Endothelial cell of umbilical vein (primary cell): Measurements from ENCODE around the gene OTX2. TPM values are rescaled to one million over a fixed set of nuclear protein-coding genes. Genes with fewer than 3 reads are reported as not detected.

Source experiments
- BruUV-seq: library from RNA; stranded (reverse); fragments of 400-500 nt; replicated peaks from 2 replicates; lab custom pipeline; 2021; lab: Mats Ljungman, UMichigan
- CTCF ChIA-PET: fragments of 300-600, 350-600 bp; sonication (Branson Sonifier 250); formaldehyde crosslinking; loops from one replicate; lab custom pipeline; 2021; ENCODE audit warnings: antibody characterized with exemption, inconsistent platforms; lab: Charles Lee
- POLR2A ChIA-PET: fragments of 300-600, 350-600 bp; sonication (Branson Sonifier 250); formaldehyde crosslinking; loops from one replicate; lab custom pipeline; 2021; ENCODE audit warnings: antibody characterized with exemption, inconsistent platforms; lab: Charles Lee
- DNase-seq: peaks from one replicate; pipeline ENCODE4 v3.0.0-alpha.2; 2011; ENCODE audit warnings: low read depth, low spot score
- FAIRE-seq: peaks from 2 replicates; lab custom pipeline; 2011; peaks lifted over from hg19 to GRCh38; lab: Jason Lieb, UNC
- H2AFZ ChIP-seq: 2 replicates; pipeline ENCODE4 v1.6.0; 2012; ENCODE audit warnings: low read depth, low read length, control low read depth, inconsistent platforms
- H3K27ac ChIP-seq: 2 replicates; pipeline ENCODE4 v1.5.1; 2011; ENCODE audit warnings: low read depth, mild to moderate bottlenecking, control low read depth, low read length, moderate library complexity; ENCODE audit not compliant: insufficient read depth
- H3K27me3 ChIP-seq, 2 experiments: 2 replicates each; pipeline versions ENCODE4 v1.6.0 to v1.6.1; 2011; ENCODE audit warnings: low read length in 2 of 2, mixed read lengths in 1 of 2; ENCODE audit not compliant: control insufficient read depth in 2 of 2, insufficient read depth in 2 of 2
- H3K36me3 ChIP-seq, 2 experiments: 2 replicates in 1 of 2; 3 replicates in 1 of 2; pipeline ENCODE4 v1.5.1; 2011; ENCODE audit warnings: low read length in 2 of 2, mild to moderate bottlenecking in 1 of 2, moderate library complexity in 1 of 2; ENCODE audit not compliant: control insufficient read depth in 2 of 2, insufficient read depth in 2 of 2; ENCODE audit errors: extremely low read depth in 1 of 2
- H3K4me1 ChIP-seq: 3 replicates; pipeline ENCODE4 v1.5.1; 2011; ENCODE audit warnings: mild to moderate bottlenecking, low read length; ENCODE audit not compliant: control insufficient read depth, insufficient read depth; ENCODE audit errors: extremely low read depth
- H3K4me2 ChIP-seq: 2 replicates; pipeline ENCODE4 v1.6.1; 2011; ENCODE audit warnings: low read length, control low read depth, mixed read lengths; ENCODE audit not compliant: insufficient read depth
- H3K4me3 ChIP-seq, 3 experiments: fragments of 200-600 bp in 1 of 3; sonication (generic), shearing (Covaris generic) in 1 of 3; replicated peaks in 1 of 3; 2 replicates each; pipeline ENCODE4 v1.5.1; 2011 to 2016; ENCODE audit warnings: control low read depth in 3 of 3, low read length in 3 of 3, mild to moderate bottlenecking in 2 of 3, inconsistent platforms in 1 of 3, low read depth in 1 of 3, moderate library complexity in 1 of 3; ENCODE audit not compliant: insufficient read depth in 1 of 3
- H3K79me2 ChIP-seq: 2 replicates; pipeline ENCODE4 v1.6.0; 2012; ENCODE audit warnings: low read length, inconsistent platforms; ENCODE audit not compliant: control insufficient read depth, insufficient read depth
- H3K9ac ChIP-seq: replicated peaks from 2 replicates; pipeline ENCODE3; 2011; ENCODE audit warnings: low read length, control low read depth; ENCODE audit not compliant: insufficient read depth; ENCODE audit errors: extremely low read depth
- H3K9me1 ChIP-seq: replicated peaks from 3 replicates; pipeline ENCODE4 v1.6.0; 2011; ENCODE audit warnings: mild to moderate bottlenecking, low read length; ENCODE audit not compliant: control insufficient read depth, insufficient read depth; ENCODE audit errors: extremely low read depth
- H3K9me3 ChIP-seq: replicated peaks from 2 replicates; pipeline ENCODE4 v1.5.1; 2012; ENCODE audit warnings: low read length, inconsistent platforms; ENCODE audit not compliant: control insufficient read depth, insufficient read depth
- H4K20me1 ChIP-seq: replicated peaks from 2 replicates; pipeline ENCODE3; 2011; ENCODE audit warnings: mild to moderate bottlenecking, low read length; ENCODE audit not compliant: control insufficient read depth, insufficient read depth; ENCODE audit errors: extremely low read depth
- EZH2 ChIP-seq: IDR thresholded peaks from 2 replicates; pipeline ENCODE4 v1.6.1; 2012; ENCODE audit warnings: borderline replicate concordance, low read depth, mild to moderate bottlenecking, moderate library complexity, low read length, inconsistent platforms; ENCODE audit not compliant: severe bottlenecking
- FOS ChIP-seq: IDR thresholded peaks from 2 replicates; pipeline ENCODE4 v1.6.1; 2011; ENCODE audit warnings: mild to moderate bottlenecking, low read length, moderate library complexity, borderline replicate concordance; ENCODE audit not compliant: insufficient read depth
- GATA2 ChIP-seq: IDR thresholded peaks from 2 replicates; pipeline ENCODE4 v1.7.0; 2011; ENCODE audit warnings: low read depth, mild to moderate bottlenecking, moderate library complexity, mixed read lengths, low read length; ENCODE audit not compliant: insufficient read length, insufficient read depth
- JUN ChIP-seq: IDR thresholded peaks from 2 replicates; pipeline ENCODE4 v1.6.1; 2011; ENCODE audit warnings: borderline replicate concordance, low read depth; ENCODE audit not compliant: insufficient read length, insufficient read depth
- MAX ChIP-seq: IDR thresholded peaks from 2 replicates; pipeline ENCODE4 v1.6.1; 2011; ENCODE audit not compliant: insufficient read depth, insufficient read length
- MYC ChIP-seq: IDR thresholded peaks from one replicate; pipeline ENCODE4 v1.6.1; 2011; ENCODE audit warnings: mild to moderate bottlenecking, low read depth, low read length
- POLR2AphosphoS5 ChIP-seq: IDR thresholded peaks from 2 replicates; pipeline ENCODE4 v1.6.1; 2012; ENCODE audit warnings: low read depth, mild to moderate bottlenecking, control low read depth, low read length, moderate library complexity; ENCODE audit not compliant: insufficient read depth
- dilution Hi-C: fragments of 300-500 bp; cut with MboI; formaldehyde crosslinking; loops from one replicate; pipeline ENCODE4 v1.15.0; 2019; ENCODE audit warnings: low sequenced_read_pairs; ENCODE audit not compliant: extremely low pct_ligation_motif_present
- intact Hi-C: fragments of 100-400 bp; cut with micrococcal nuclease; formaldehyde crosslinking; loops from one replicate; pipeline ENCODE4 v1.10.0; 2022
- polyA plus RNA-seq, 4 experiments: library from polyadenylated mRNA; depleted of rRNA in 3 of 4; stranded (reverse) in 3 of 4; unstranded in 1 of 4; fragments of >200 nt; gene quantifications; 2 replicates each; pipeline versions ENCODE4 v1.2.1 to v1.2.3, GENCODE V29; 2011 to 2012; ENCODE audit warnings: missing spikeins in 1 of 4
- total RNA-seq: library from RNA; stranded (reverse); gene quantifications from 2 replicates; pipeline ENCODE4 v1.2.3, GENCODE V29; 2021

The OTX2 gene
- total and polyA plus RNA-seq, 2 donors (not counting 3 experiments of a cell fraction or from before 2014, with no cell fraction given): not detected

GRCh38 chr14:56753396-56753795 is 56.9 kb downstream of the OTX2 start:
- no peak overlapping the region for H3K27ac ChIP-seq
- H3K27me3 ChIP-seq: no peaks in the 10 kb centered on the region
- no peak overlapping the region for H3K4me3 ChIP-seq
- CTCF ChIA-PET: interaction anchor here (0.6 to 0.9 kb wide), 2 partner anchors 14 to 648 kb away, joined by 3 read pairs; no protein-coding TSS in a partner anchor
- intact Hi-C loops: no loop called here
- FAIRE-seq (no peak), DNase-seq (no peak)
- POLR2A ChIA-PET: no interaction called here
- H3K9me3 ChIP-seq: no peaks in the 10 kb centered on the region
- no peaks in the 10 kb centered on the region for H3K36me3 ChIP-seq
- no peak overlapping the region for H3K9ac ChIP-seq
- BruUV-seq: no TSS peak
- dilution Hi-C loops: no loop called here
- no peaks in the 10 kb centered on the region for H3K79me2 ChIP-seq
- H3K4me1 ChIP-seq: no peaks in the 10 kb centered on the region
- no peak overlapping the region for H3K4me2 ChIP-seq
- no peak for TF ChIP-seq MYC
- no peaks in the 10 kb centered on the region for H3K9me1 ChIP-seq
- H2AFZ ChIP-seq: no peak overlapping the region
- no peaks in the 10 kb centered on the region for H4K20me1 ChIP-seq

- DNase-seq (no peak), FAIRE-seq (no peak)
- H3K27me3 ChIP-seq: no peaks in the 10 kb centered on the region
- no peak overlapping the region for H3K4me3 ChIP-seq
- H3K36me3 ChIP-seq: no peaks in the 10 kb centered on the region
- H3K79me2 ChIP-seq: no peaks in the 10 kb centered on the region
- no TSS peak for BruUV-seq
- intact Hi-C loops (no loop called here), dilution Hi-C loops (no loop called here)
- no peak overlapping the region for H3K4me2 ChIP-seq
- no peak for TF ChIP-seq POLR2AphosphoS5
- no peak for TF ChIP-seq EZH2
- no peak for TF ChIP-seq MYC
- TF ChIP-seq FOS: no peak
- no peak for TF ChIP-seq MAX
- TF ChIP-seq JUN: no peak
- TF ChIP-seq GATA2: no peak
- H3K27ac ChIP-seq: no peak overlapping the region
- H3K4me1 ChIP-seq: no peaks in the 10 kb centered on the region
- H3K9me3 ChIP-seq: no peaks in the 10 kb centered on the region
- no peak overlapping the region for H3K9ac ChIP-seq
- no peak overlapping the region for H2AFZ ChIP-seq
- POLR2A ChIA-PET: no interaction called here
- no peaks in the 10 kb centered on the region for H4K20me1 ChIP-seq
- CTCF ChIA-PET: no interaction called here
- no peaks in the 10 kb centered on the region for H3K9me1 ChIP-seq
Observed at GRCh38 chr14:56752428-56752827, 57.9 kb downstream of the OTX2 start.
